OCI-M2 (cell line): ENCODE results near the gene NECAB2.
"Not testable (repeated sequence)": the region's sequence is repeated elsewhere in the genome, so short reads cannot be mapped to it uniquely, and the experiment has no call there.

ENCODE experiments used
- DNase-seq: peaks from one replicate; lab custom pipeline; 2025; ENCODE audit not compliant: unreplicated experiment; lab: John Stamatoyannopoulos, UW

NECAB2 gene

GRCh38 chr16:83935858-83936255 lies 32.2 kb upstream of the NECAB2 start:
- DNase-seq, result no peak

GRCh38 chr16:83936581-83937165 lies 31.4 kb upstream of the NECAB2 start:
- DNase-seq, result no peak

GRCh38 chr16:83937267-83937666 lies 30.8 kb upstream of the NECAB2 start:
- no peak for DNase-seq

- no peak for DNase-seq
Measured at GRCh38 chr16:83937922-83938885, 29.8 kb upstream of the NECAB2 start.

GRCh38 chr16:83939266-83939855 lies 28.7 kb upstream of the NECAB2 start:
- no peak for DNase-seq

- no peak for DNase-seq
Measured at GRCh38 chr16:83940119-83940518, 27.9 kb upstream of the NECAB2 start.

GRCh38 chr16:83940630-83941378 lies 27.2 kb upstream of the NECAB2 start:
- DNase-seq, result no peak

- DNase-seq, result not testable (repeated sequence)
Measured at GRCh38 chr16:83941546-83941945, 26.5 kb upstream of the NECAB2 start.

- DNase-seq, result no peak
Measured at GRCh38 chr16:83942074-83942473, 26.0 kb upstream of the NECAB2 start.

GRCh38 chr16:83942815-83943515 lies 25.1 kb upstream of the NECAB2 start:
- no peak for DNase-seq

GRCh38 chr16:83943516-83944050 lies 24.5 kb upstream of the NECAB2 start:
- no peak for DNase-seq

- DNase-seq, result no peak
Measured at GRCh38 chr16:83945587-83945986, 22.5 kb upstream of the NECAB2 start.

GRCh38 chr16:83946154-83946780 lies 21.8 kb upstream of the NECAB2 start:
- no peak for DNase-seq

- DNase-seq, result no peak
Measured at GRCh38 chr16:83946781-83947566, 21.1 kb upstream of the NECAB2 start.

GRCh38 chr16:83947642-83948234 lies 20.3 kb upstream of the NECAB2 start:
- no peak for DNase-seq

GRCh38 chr16:83948914-83949723 lies 18.9 kb upstream of the NECAB2 start:
- DNase-seq, result no peak

GRCh38 chr16:83949724-83950001 lies 18.4 kb upstream of the NECAB2 start:
- DNase-seq, result no peak

GRCh38 chr16:83950862-83951399 lies 17.1 kb upstream of the NECAB2 start:
- not testable (repeated sequence) for DNase-seq
